Neutrophil (primary cell): Measurements from ENCODE around the gene STRA6.

Experiments
- H3K27ac ChIP-seq: fragments of 200-600 bp; sonication (generic); 2 replicates; pipeline ENCODE4 v1.5.1; 2016; ENCODE audit warnings: mild to moderate bottlenecking, moderate library complexity
- H3K27me3 ChIP-seq: fragments of 200-600 bp; sonication (generic); 2 replicates; pipeline ENCODE4 v1.6.0; 2016; ENCODE audit warnings: mild to moderate bottlenecking
- H3K36me3 ChIP-seq: fragments of 200-600 bp; sonication (generic); 2 replicates; pipeline ENCODE4 v1.5.1; 2017
- H3K4me1 ChIP-seq, 2 experiments: fragments of 200-600 bp in 1 of 2; sonication (generic) in 1 of 2; 1 replicate in 1 of 2; 2 replicates in 1 of 2; pipeline versions ENCODE4 v1.5.1 to v1.6.1; 2013 to 2016; ENCODE audit warnings: low read depth in 1 of 2, low read length in 1 of 2, mild to moderate bottlenecking in 1 of 2, moderate library complexity in 1 of 2; ENCODE audit not compliant: control insufficient read depth in 1 of 2, insufficient read depth in 1 of 2
- H3K4me3 ChIP-seq, 2 experiments: fragments of 200-600 bp in 1 of 2; sonication (generic) in 1 of 2; 1 replicate in 1 of 2; 2 replicates in 1 of 2; pipeline ENCODE4 v1.5.1; 2013 to 2016; ENCODE audit warnings: low read depth in 1 of 2, low read length in 1 of 2, mild to moderate bottlenecking in 1 of 2, moderate library complexity in 1 of 2
- H3K9me3 ChIP-seq: fragments of 200-600 bp; sonication (generic); 2 replicates; pipeline ENCODE4 v1.5.1; 2016
- TF ChIP-seq, protein P1 (sequence below): fragments of 200-600 bp; sonication (generic); IDR thresholded peaks from 2 replicates; pipeline ENCODE4 v1.5.1; 2016; ENCODE audit warnings: antibody characterized with exemption

STRA6 gene

DNA sequence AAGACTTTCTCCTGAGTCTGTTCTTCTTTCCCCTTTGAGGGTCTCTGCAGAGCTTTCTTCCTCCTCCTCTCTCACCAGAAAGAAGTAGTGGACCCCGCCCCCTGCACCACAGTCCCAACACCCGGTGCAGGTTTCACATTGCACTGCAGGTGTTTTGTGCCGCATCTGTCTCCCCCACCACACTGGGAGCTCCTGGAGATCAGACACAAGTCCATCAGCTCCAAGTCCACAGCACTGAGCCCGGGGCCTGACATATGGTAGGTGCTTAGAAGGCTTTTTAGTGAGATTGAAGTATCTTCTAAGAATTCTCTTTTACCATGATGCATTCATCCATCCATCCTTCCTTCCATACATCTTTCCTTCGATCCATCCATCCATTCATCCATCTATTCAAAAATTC lies 9.8 kb downstream of the STRA6 start:
- TF ChIP-seq, protein P1, sequence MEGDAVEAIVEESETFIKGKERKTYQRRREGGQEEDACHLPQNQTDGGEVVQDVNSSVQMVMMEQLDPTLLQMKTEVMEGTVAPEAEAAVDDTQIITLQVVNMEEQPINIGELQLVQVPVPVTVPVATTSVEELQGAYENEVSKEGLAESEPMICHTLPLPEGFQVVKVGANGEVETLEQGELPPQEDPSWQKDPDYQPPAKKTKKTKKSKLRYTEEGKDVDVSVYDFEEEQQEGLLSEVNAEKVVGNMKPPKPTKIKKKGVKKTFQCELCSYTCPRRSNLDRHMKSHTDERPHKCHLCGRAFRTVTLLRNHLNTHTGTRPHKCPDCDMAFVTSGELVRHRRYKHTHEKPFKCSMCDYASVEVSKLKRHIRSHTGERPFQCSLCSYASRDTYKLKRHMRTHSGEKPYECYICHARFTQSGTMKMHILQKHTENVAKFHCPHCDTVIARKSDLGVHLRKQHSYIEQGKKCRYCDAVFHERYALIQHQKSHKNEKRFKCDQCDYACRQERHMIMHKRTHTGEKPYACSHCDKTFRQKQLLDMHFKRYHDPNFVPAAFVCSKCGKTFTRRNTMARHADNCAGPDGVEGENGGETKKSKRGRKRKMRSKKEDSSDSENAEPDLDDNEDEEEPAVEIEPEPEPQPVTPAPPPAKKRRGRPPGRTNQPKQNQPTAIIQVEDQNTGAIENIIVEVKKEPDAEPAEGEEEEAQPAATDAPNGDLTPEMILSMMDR: no peak
- Histone ChIP-seq H3K9me3 (no peaks in the 10 kb centered on the region), H3K4me1 (no peaks in the 10 kb centered on the region), H3K27ac (no peak overlapping the region), H3K36me3 (no peaks in the 10 kb centered on the region), H3K27me3 (no peaks in the 10 kb centered on the region), H3K4me3 (no peak overlapping the region)

DNA sequence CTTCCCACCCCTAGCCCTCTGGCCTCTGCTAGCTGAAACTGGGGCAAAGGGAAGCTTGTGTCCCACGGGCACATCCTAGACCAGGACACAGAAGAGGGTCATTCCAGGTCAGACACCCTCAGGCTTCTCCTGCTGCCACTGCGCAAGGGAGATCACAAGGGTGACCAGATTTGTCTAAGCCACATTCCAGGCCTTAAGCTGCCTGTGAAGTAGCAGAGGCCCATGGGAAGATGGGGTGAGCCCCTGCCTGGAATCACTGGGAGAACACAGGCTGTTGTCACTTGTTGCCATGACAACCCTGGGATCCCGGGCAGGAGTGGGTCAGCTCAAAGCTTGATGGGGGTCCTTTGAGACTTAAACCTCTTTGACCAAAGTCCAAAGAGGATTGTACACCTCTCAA lies 10.8 kb downstream of the STRA6 start:
- Histone ChIP-seq H3K9me3 (no peaks in the 10 kb centered on the region), H3K4me1 (no peaks in the 10 kb centered on the region), H3K36me3 (no peaks in the 10 kb centered on the region), H3K27me3 (no peaks in the 10 kb centered on the region), H3K4me3 (no peak overlapping the region), H3K27ac (no peak overlapping the region)
- TF ChIP-seq, protein P1: no peak

DNA sequence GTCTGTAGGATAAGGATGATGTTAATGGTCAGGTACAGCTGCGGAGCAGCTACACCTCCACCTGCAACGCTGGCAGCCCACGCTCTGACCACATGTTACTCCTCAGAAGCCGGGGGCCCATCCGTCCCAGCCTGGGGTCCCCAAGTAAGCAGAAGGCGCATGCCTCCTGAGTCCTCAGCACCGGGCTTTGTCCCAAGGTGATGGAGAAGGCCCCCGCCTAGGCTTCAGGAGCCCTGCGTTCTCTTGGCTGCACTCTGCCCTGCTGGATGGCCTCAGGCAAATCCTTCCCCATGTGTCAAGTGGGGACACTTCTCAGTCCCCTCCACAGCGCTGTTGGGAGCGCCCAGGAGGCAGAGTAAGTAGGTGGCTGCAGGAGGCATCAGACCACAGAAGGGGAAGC lies 14.4 kb downstream of the STRA6 start:
- no peaks in the 10 kb centered on the region for H3K9me3 ChIP-seq
- H3K36me3 ChIP-seq: no peaks in the 10 kb centered on the region
- no peaks in the 10 kb centered on the region for H3K27me3 ChIP-seq
- no peak overlapping the region for H3K27ac ChIP-seq
- H3K4me3 ChIP-seq: no peak overlapping the region
- TF ChIP-seq, protein P1: no peak
- no peaks in the 10 kb centered on the region for H3K4me1 ChIP-seq

DNA sequence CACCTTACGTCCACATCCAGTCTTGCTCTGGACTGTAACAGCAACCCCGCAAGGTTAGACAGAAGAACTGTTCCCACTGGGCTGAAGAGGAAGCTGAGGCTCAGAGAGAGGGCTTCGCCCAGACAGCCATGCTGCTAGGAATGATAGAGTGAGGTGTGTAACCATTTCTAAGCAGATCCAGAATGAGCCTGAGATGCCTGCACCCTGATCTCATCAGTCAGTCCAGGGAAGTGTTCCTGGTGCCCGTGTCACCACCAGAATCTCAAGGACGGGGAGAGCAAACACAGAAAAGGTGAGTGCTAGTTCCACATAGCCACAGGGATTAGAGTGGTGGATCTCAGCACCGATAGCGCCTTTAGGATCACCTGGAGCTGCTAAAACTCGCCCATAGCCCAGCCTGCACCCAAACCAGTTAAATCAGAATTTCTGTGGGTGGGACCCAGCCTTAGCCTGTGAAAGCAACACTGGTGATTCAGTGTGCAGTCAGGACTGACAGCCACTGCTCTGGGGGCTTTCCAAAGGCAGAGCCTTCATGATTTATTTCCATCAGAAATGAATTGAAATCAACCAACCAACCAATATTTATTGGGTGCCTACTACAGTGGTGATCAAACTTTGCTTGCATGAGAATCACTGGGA lies 16.8 kb downstream of the STRA6 start:
- H3K4me3 ChIP-seq: no peak overlapping the region
- TF ChIP-seq, protein P1: no peak
- H3K27me3 ChIP-seq: no peaks in the 10 kb centered on the region
- H3K4me1 ChIP-seq: no peaks in the 10 kb centered on the region
- no peak overlapping the region for H3K27ac ChIP-seq
- H3K36me3 ChIP-seq: no peaks in the 10 kb centered on the region
- H3K9me3 ChIP-seq: no peaks in the 10 kb centered on the region

DNA sequence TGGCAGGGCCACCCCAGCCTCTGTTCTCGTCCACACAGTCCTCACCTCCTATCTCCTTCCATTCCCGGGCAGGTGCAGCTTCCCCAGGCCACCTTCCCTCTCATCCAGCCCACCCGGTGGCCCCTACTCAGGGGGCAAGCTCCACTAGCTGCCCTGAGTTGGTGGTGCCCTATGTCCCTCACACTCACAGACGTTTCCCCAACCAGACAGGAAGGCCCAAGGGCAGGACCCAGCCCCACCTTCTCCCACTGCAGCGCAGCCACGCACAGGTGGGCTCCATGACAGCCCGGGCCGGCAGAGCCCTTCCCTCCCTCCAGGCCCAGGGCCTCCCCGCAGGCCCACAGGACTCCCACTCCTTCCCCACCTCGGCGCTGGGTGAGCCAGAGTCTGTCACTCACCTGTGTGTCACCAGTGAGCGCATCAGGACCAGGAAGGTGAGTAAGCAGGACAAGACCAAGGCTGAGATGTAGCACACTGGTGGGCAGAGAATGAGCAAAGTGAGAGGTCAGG lies 17.9 kb downstream of the STRA6 start:
- Histone ChIP-seq H3K27ac (no peak overlapping the region), H3K4me3 (no peak overlapping the region), H3K4me1 (no peaks in the 10 kb centered on the region), H3K9me3 (no peaks in the 10 kb centered on the region), H3K27me3 (no peaks in the 10 kb centered on the region), H3K36me3 (no peaks in the 10 kb centered on the region)
- TF ChIP-seq, protein P1: no peak
